Tibial nerve (tissue), 4 donors: ENCODE results near the gene PRICKLE2.

ENCODE experiments used
- EP300 ChIP-seq, 2 donors: sonication (generic); formaldehyde crosslinking; IDR thresholded peaks; one replicate each; pipeline ENCODE4 v1.6.1; 2017; ENCODE audit warnings: antibody characterized with exemption in 2 of 2, mild to moderate bottlenecking in 1 of 2
- POLR2A ChIP-seq, 2 donors: fragments of 450-650 bp; IDR thresholded peaks; one replicate each; pipeline ENCODE4 v1.6.1; 2017; ENCODE audit warnings: antibody characterized with exemption in 2 of 2, mild to moderate bottlenecking in 2 of 2, moderate library complexity in 2 of 2
- TF ChIP-seq, protein P1 (sequence below), 5 experiments: fragments of 200-600 bp in 3 of 5; fragments of 450-650 bp in 2 of 5; sonication (generic) in 3 of 5; IDR thresholded peaks; one replicate each; pipeline ENCODE4 v1.5.1; 2016 to 2019; ENCODE audit warnings: antibody characterized with exemption in 5 of 5, mild to moderate bottlenecking in 3 of 5, moderate library complexity in 2 of 5

- no peak for TF ChIP-seq POLR2A (IDR thresholded peaks at IDR 0.05)
- TF ChIP-seq, protein P1, sequence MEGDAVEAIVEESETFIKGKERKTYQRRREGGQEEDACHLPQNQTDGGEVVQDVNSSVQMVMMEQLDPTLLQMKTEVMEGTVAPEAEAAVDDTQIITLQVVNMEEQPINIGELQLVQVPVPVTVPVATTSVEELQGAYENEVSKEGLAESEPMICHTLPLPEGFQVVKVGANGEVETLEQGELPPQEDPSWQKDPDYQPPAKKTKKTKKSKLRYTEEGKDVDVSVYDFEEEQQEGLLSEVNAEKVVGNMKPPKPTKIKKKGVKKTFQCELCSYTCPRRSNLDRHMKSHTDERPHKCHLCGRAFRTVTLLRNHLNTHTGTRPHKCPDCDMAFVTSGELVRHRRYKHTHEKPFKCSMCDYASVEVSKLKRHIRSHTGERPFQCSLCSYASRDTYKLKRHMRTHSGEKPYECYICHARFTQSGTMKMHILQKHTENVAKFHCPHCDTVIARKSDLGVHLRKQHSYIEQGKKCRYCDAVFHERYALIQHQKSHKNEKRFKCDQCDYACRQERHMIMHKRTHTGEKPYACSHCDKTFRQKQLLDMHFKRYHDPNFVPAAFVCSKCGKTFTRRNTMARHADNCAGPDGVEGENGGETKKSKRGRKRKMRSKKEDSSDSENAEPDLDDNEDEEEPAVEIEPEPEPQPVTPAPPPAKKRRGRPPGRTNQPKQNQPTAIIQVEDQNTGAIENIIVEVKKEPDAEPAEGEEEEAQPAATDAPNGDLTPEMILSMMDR (IDR thresholded peaks at IDR 0.05), result no peak
- TF ChIP-seq EP300 (IDR thresholded peaks at IDR 0.05), result no peak
These were observed 73.9 kb downstream of the PRICKLE2 start for GRCh38 chr3:64151342-64151871.
